GM23338 (cell line): Measurements from ENCODE around the gene SRGAP1. TPM values are rescaled to one million over a fixed set of nuclear protein-coding genes. Genes with fewer than 3 reads are reported as not detected.

Experiments used
- ATAC-seq: fragments of 200-7000 bp; cut with Tn5 transposase; 3 replicates; pipeline ENCODE4 v1.9.1; 2020
- DNase-seq: peaks from one replicate; pipeline ENCODE4 v3.0.0-alpha.2; 2015; ENCODE audit warnings: low spot score
- H2AFZ ChIP-seq: fragments of 200-600 bp; sonication (generic); 2 replicates; pipeline ENCODE4 v1.8.0; 2016; ENCODE audit warnings: antibody characterized with exemption, mild to moderate bottlenecking, moderate library complexity
- H3F3A ChIP-seq: fragments of 200-600 bp; sonication (generic); replicated peaks from 2 replicates; pipeline ENCODE4 v1.8.0; 2017; ENCODE audit warnings: antibody characterized with exemption, mixed run types, low read depth
- H3K27ac ChIP-seq: fragments of 200-600 bp; sonication (generic); 2 replicates; pipeline ENCODE4 v1.6.1; 2016; ENCODE audit warnings: low read depth
- H3K27me3 ChIP-seq: fragments of 200-600 bp; sonication (generic); 2 replicates; pipeline ENCODE4 v1.8.0; 2016; ENCODE audit warnings: mild to moderate bottlenecking, mixed run types, moderate library complexity; ENCODE audit not compliant: insufficient read depth
- H3K36me3 ChIP-seq: fragments of 200-600 bp; sonication (generic); 2 replicates; pipeline ENCODE4 v1.8.0; 2016; ENCODE audit warnings: mild to moderate bottlenecking; ENCODE audit not compliant: insufficient read depth
- H3K4me1 ChIP-seq: fragments of 200-600 bp; sonication (generic); 2 replicates; pipeline ENCODE4 v1.8.0; 2016; ENCODE audit warnings: mild to moderate bottlenecking, moderate library complexity; ENCODE audit not compliant: insufficient read depth
- H3K4me2 ChIP-seq: fragments of 200-600 bp; sonication (generic); 2 replicates; pipeline ENCODE4 v1.7.1; 2017; ENCODE audit warnings: mixed run types
- H3K4me3 ChIP-seq: fragments of 200-600 bp; sonication (generic); 2 replicates; pipeline ENCODE4 v1.6.1; 2016; ENCODE audit warnings: mixed run types
- H3K79me2 ChIP-seq: fragments of 200-600 bp; sonication (generic); replicated peaks from 2 replicates; pipeline ENCODE4 v1.8.0; 2017; ENCODE audit warnings: mild to moderate bottlenecking; ENCODE audit not compliant: insufficient read depth
- H3K9me2 ChIP-seq: fragments of 200-600 bp; sonication (generic); 2 replicates; pipeline ENCODE4 v1.8.0; 2017; ENCODE audit not compliant: insufficient read depth
- H4K20me1 ChIP-seq: fragments of 200-600 bp; sonication (generic); replicated peaks from 2 replicates; pipeline ENCODE4 v1.8.0; 2017; ENCODE audit warnings: mild to moderate bottlenecking; ENCODE audit not compliant: insufficient read depth
- H3K27ac Mint-ChIP-seq: 2 replicates; pipeline ENCODE4 v1.8.0; 2020; ENCODE audit warnings: inconsistent platforms, mild to moderate bottlenecking, moderate library complexity, mixed read lengths
- H3K27me3 Mint-ChIP-seq: 3 replicates; pipeline ENCODE4 v1.8.0; 2022; ENCODE audit warnings: low read depth, mild to moderate bottlenecking, moderate library complexity, mixed read lengths, inconsistent platforms; ENCODE audit not compliant: insufficient read depth, poor library complexity
- H3K36me3 Mint-ChIP-seq: 3 replicates; pipeline ENCODE4 v1.8.0; 2021; ENCODE audit warnings: low read depth, mild to moderate bottlenecking, inconsistent platforms, moderate library complexity, mixed read lengths
- H3K4me1 Mint-ChIP-seq: 3 replicates; pipeline ENCODE4 v1.8.0; 2020; ENCODE audit warnings: mild to moderate bottlenecking, inconsistent platforms, mixed read lengths
- H3K4me3 Mint-ChIP-seq: 3 replicates; pipeline ENCODE4 v1.8.0; 2021; ENCODE audit warnings: moderate library complexity, mild to moderate bottlenecking, inconsistent platforms, mixed read lengths
- H3K9me3 Mint-ChIP-seq: 3 replicates; pipeline ENCODE4 v1.8.0; 2020; ENCODE audit warnings: moderate library complexity, mild to moderate bottlenecking, inconsistent platforms, mixed read lengths
- CREB1 ChIP-seq: fragments of 250-450 bp; sonication (Bioruptor Pico); IDR thresholded peaks from 2 replicates; pipeline ENCODE4 v1.5.0; 2020; ENCODE audit warnings: low read depth, mild to moderate bottlenecking, moderate library complexity
- EZH2 ChIP-seq: fragments of 200-600 bp; sonication (generic); IDR thresholded peaks from one replicate; pipeline ENCODE4 v1.8.0; 2017; ENCODE audit warnings: antibody characterized with exemption, mild to moderate bottlenecking, low read depth; ENCODE audit not compliant: unreplicated experiment
- EZH2phosphoT487 ChIP-seq: fragments of 200-600 bp; sonication (generic); IDR thresholded peaks from one replicate; pipeline ENCODE4 v1.8.1; 2018; ENCODE audit warnings: antibody characterized with exemption; ENCODE audit not compliant: unreplicated experiment
- JUNB ChIP-seq: IDR thresholded peaks from one replicate; pipeline ENCODE4 v1.6.1; 2016; ENCODE audit warnings: antibody characterized with exemption; ENCODE audit not compliant: unreplicated experiment
- NANOG ChIP-seq: IDR thresholded peaks from 2 replicates; pipeline ENCODE4 v1.6.1; 2016; ENCODE audit warnings: antibody characterized with exemption, borderline replicate concordance
- POLR2AphosphoS5 ChIP-seq: IDR thresholded peaks from 2 replicates; pipeline ENCODE4 v1.6.1; 2016; ENCODE audit warnings: antibody characterized with exemption, low read depth
- REST ChIP-seq: IDR thresholded peaks from one replicate; pipeline ENCODE4 v1.6.1; 2018; ENCODE audit warnings: antibody characterized with exemption; ENCODE audit not compliant: unreplicated experiment
- STAT1 ChIP-seq: IDR thresholded peaks from one replicate; pipeline ENCODE4 v1.6.1; 2016; ENCODE audit warnings: antibody characterized with exemption; ENCODE audit not compliant: unreplicated experiment
- ZNF114 ChIP-seq: fragments of 250-450 bp; sonication (Bioruptor Pico); IDR thresholded peaks from 2 replicates; pipeline ENCODE4 v1.5.0; 2020; ENCODE audit warnings: mild to moderate bottlenecking, moderate library complexity
- ZNF331 ChIP-seq: fragments of 250-450 bp; sonication (Bioruptor Pico); IDR thresholded peaks from 2 replicates; pipeline ENCODE4 v1.5.0; 2020; ENCODE audit warnings: low read depth, mild to moderate bottlenecking, moderate library complexity
- ZNF462 ChIP-seq: fragments of 250-450 bp; sonication (Bioruptor Pico); IDR thresholded peaks from 2 replicates; pipeline ENCODE4 v1.5.0; 2020; ENCODE audit warnings: mild to moderate bottlenecking, moderate library complexity
- polyA plus RNA-seq: library from polyadenylated mRNA; unstranded; fragments of >200 nt; fragmentation: Nextera tagmentation; extraction: Ambion mirVana; gene quantifications from 2 replicates; pipeline ENCODE4 v1.2.1, GENCODE V29; 2016
- total RNA-seq: library from RNA; depleted of rRNA; stranded (reverse); fragments of >200 nt; shearing (Covaris generic); gene quantifications from 2 replicates; pipeline ENCODE4 v1.2.3, GENCODE V29; 2014

Gene SRGAP1
- total and polyA plus RNA-seq, 2 experiments from 2014 or later: 6.1 to 8.1 TPM

GRCh38 chr12:63942464-63943241 is 98.2 kb downstream of the SRGAP1 start (continued):
- TF ChIP-seq REST: no peak
- TF ChIP-seq EZH2: no peak
- no peak for TF ChIP-seq STAT1
- no peak for TF ChIP-seq POLR2AphosphoS5
- TF ChIP-seq NANOG: no peak

- no peaks in the 10 kb centered on the region for H3K36me3 ChIP-seq
- Mint-ChIP-seq H3K9me3 (no peaks in the 10 kb centered on the region), H3K36me3 (no peaks in the 10 kb centered on the region), H3K27me3 (no peaks in the 10 kb centered on the region), H3K4me1 (peaks cover 34% of the 10 kb centered on the region), H3K4me3 (no peak overlapping the region), H3K27ac (no peak overlapping the region)
- H3K27ac ChIP-seq: no peak overlapping the region
- H2AFZ ChIP-seq: no peak overlapping the region
- DNase-seq (no peak), ATAC-seq (no peak)
- H3K4me1 ChIP-seq: peaks cover 20% of the 10 kb centered on the region
- H3K79me2 ChIP-seq: no peaks in the 10 kb centered on the region
- no peak overlapping the region for H3K4me3 ChIP-seq
- H3K9me2 ChIP-seq: no peaks in the 10 kb centered on the region
- H3K27me3 ChIP-seq: no peaks in the 10 kb centered on the region
- no peaks in the 10 kb centered on the region for H4K20me1 ChIP-seq
- H3F3A ChIP-seq: no peaks in the 10 kb centered on the region
- H3K4me2 ChIP-seq: no peak overlapping the region
- TF ChIP-seq NANOG (no peak), JUNB (no peak), CREB1 (no peak), ZNF331 (CRISPR knock-in tag) (no peak), REST (no peak), EZH2phosphoT487 (no peak), ZNF462 (CRISPR knock-in tag) (no peak), ZNF114 (CRISPR knock-in tag) (no peak), EZH2 (no peak)
Observed at GRCh38 chr12:63944034-63944579, 99.6 kb downstream of the SRGAP1 start.
